ENCODE measurements around the gene IWS1. TPM values are rescaled to one million over a fixed set of nuclear protein-coding genes. Genes with fewer than 3 reads are reported as not detected.

The IWS1 gene
- total and polyA plus RNA-seq, 10 of the 15 experiments (the other 5 are each of a cell fraction or from before 2014, with no cell fraction given), result 21.9 to 68.9 (median 45.8) TPM

- RAD21 ChIA-PET (ENCODE audit: unreplicated experiment), result no interaction called here
- Histone ChIP-seq H4K20me1 (ENCODE audit: control insufficient read depth, insufficient read depth) (no peaks in the 10 kb centered on the region), H3K79me2 (ENCODE audit: control insufficient read depth, insufficient read depth, low read length) (no peaks in the 10 kb centered on the region), H3K36me3 (ENCODE audit: control insufficient read depth in 2 of 2, insufficient read depth in 2 of 2, low read length in 1 of 2) (no peaks in the 10 kb centered on the region), H3K9me3 (replicated peaks; ENCODE audit: control insufficient read depth, insufficient read depth, low read length) (no peaks in the 10 kb centered on the region), H2AFZ (ENCODE audit: control insufficient read depth, low read depth, low read length) (no peak overlapping the region), H3K4me3 (no peak overlapping the region), H3K27ac (ENCODE audit: control insufficient read depth, insufficient read depth) (no peak overlapping the region), H3K27me3 (replicated peaks in 1 of 2; ENCODE audit: control insufficient read depth in 2 of 2, insufficient read depth in 2 of 2, low read length in 1 of 2) (peaks cover 2% of the 10 kb centered on the region in 2 experiments; a peak in 2 of 4 replicates), H3K9ac (ENCODE audit: control insufficient read depth, insufficient read depth, low read length) (no peak overlapping the region), H3K4me2 (ENCODE audit: control insufficient read depth, insufficient read depth) (no peak overlapping the region), H3K4me1 (ENCODE audit: control insufficient read depth, insufficient read depth, low read length) (no peaks in the 10 kb centered on the region)
- no TSS peak for BruUV-seq (replicated peaks)
- SMC1A ChIA-PET (ENCODE audit: uncharacterized antibody, unreplicated experiment), result no interaction called here
- WGBS (ENCODE audit: insufficient coverage, insufficient replicate concordance, low lambda C conversion rate, missing lambda C conversion rate), result 23% methylated on average over 3 of the region's 3 CpGs
- ATAC-seq, result no peak
- in situ Hi-C loops (cut with MboI) (no loop called here), intact Hi-C loops (cut with micrococcal nuclease; ENCODE audit: unreplicated experiment) (no loop called here)
- DNase-seq (ENCODE audit: low read depth, low spot score), result no peak
- POLR2A ChIA-PET, result no interaction called here
- no peak for FAIRE-seq
- CTCF ChIA-PET, result interaction anchor here (1.3 kb wide), 1 partner anchor 49 kb away, joined by 4 read pairs; no protein-coding TSS in a partner anchor
- TF ChIP-seq WRNIP1 (IDR thresholded peaks at IDR 0.05; ENCODE audit: borderline replicate concordance, low read depth, low read length), result no peak
- no peak for TF ChIP-seq ZNF207 (IDR thresholded peaks at IDR 0.05; ENCODE audit: borderline replicate concordance)
- TF ChIP-seq CHD2 (IDR thresholded peaks at IDR 0.05; ENCODE audit: borderline replicate concordance, low read depth, low read length), result no peak
- TF ChIP-seq HCFC1 (IDR thresholded peaks at IDR 0.05; ENCODE audit: low read length), result no peak
- no peak for TF ChIP-seq PKNOX1 (IDR thresholded peaks at IDR 0.05)
- TF ChIP-seq TCF12 (IDR thresholded peaks at IDR 0.05; ENCODE audit: low read depth, low read length), result no peak
Measured at GRCh38 chr2:127542231-127542630, 15.9 kb upstream of the IWS1 start.

GRCh38 chr2:127541809-127542208, 15.5 kb upstream of the IWS1 start:
- ATAC-seq (no peak), DNase-seq (ENCODE audit: low read depth, low spot score) (no peak), FAIRE-seq (no peak)
- CTCF ChIA-PET, result interaction anchor here (1.3 kb wide), 1 partner anchor 50 kb away, joined by 4 read pairs; no protein-coding TSS in a partner anchor
- no peak overlapping the region for H3K4me2 ChIP-seq (ENCODE audit: control insufficient read depth, insufficient read depth)
- H2AFZ ChIP-seq (ENCODE audit: control insufficient read depth, low read depth, low read length), result no peak overlapping the region
- H3K79me2 ChIP-seq (ENCODE audit: control insufficient read depth, insufficient read depth, low read length), result no peaks in the 10 kb centered on the region
- SMC1A ChIA-PET (ENCODE audit: uncharacterized antibody, unreplicated experiment), result no interaction called here
- H3K4me1 ChIP-seq (ENCODE audit: control insufficient read depth, insufficient read depth, low read length), result no peaks in the 10 kb centered on the region
- H3K27ac ChIP-seq (ENCODE audit: control insufficient read depth, insufficient read depth), result no peak overlapping the region
- in situ Hi-C loops (cut with MboI), result no loop called here
- H3K4me3 ChIP-seq, result no peak overlapping the region
- POLR2A ChIA-PET, result no interaction called here
- H4K20me1 ChIP-seq (ENCODE audit: control insufficient read depth, insufficient read depth), result no peaks in the 10 kb centered on the region
- RAD21 ChIA-PET (ENCODE audit: unreplicated experiment), result no interaction called here
- 53% methylated on average over 7 of the region's 7 CpGs for WGBS (ENCODE audit: insufficient coverage, insufficient replicate concordance, low lambda C conversion rate, missing lambda C conversion rate)
- H3K9ac ChIP-seq (ENCODE audit: control insufficient read depth, insufficient read depth, low read length), result no peak overlapping the region
- no peaks in the 10 kb centered on the region for H3K9me3 ChIP-seq (replicated peaks; ENCODE audit: control insufficient read depth, insufficient read depth, low read length)
- no peaks in the 10 kb centered on the region for H3K36me3 ChIP-seq (ENCODE audit: control insufficient read depth in 2 of 2, insufficient read depth in 2 of 2, low read length in 1 of 2)
- H3K27me3 ChIP-seq (replicated peaks in 1 of 2; ENCODE audit: control insufficient read depth in 2 of 2, insufficient read depth in 2 of 2, low read length in 1 of 2), result peaks cover 2% of the 10 kb centered on the region in 2 experiments; a peak in 2 of 4 replicates
- no TSS peak for BruUV-seq (replicated peaks)
- intact Hi-C loops (cut with micrococcal nuclease; ENCODE audit: unreplicated experiment), result no loop called here
- no peak for TF ChIP-seq CBX5 (IDR thresholded peaks at IDR 0.05; ENCODE audit: low read depth)
- TF ChIP-seq TCF12 (IDR thresholded peaks at IDR 0.05; ENCODE audit: low read depth, low read length), result no peak
- TF ChIP-seq MYC (IDR thresholded peaks at IDR 0.05; ENCODE audit: insufficient read depth, insufficient read length, insufficient replicate concordance, low read length, severe bottlenecking), result no peak
- no peak for TF ChIP-seq ZBTB4 (CRISPR knock-in tag; IDR thresholded peaks at IDR 0.05)
- no peak for TF ChIP-seq CREB1 (IDR thresholded peaks at IDR 0.05; ENCODE audit: low read depth)
- no peak for TF ChIP-seq LARP7 (IDR thresholded peaks at IDR 0.05)
- no peak for TF ChIP-seq ZNF217 (IDR thresholded peaks at IDR 0.05)
- TF ChIP-seq SIN3A (IDR thresholded peaks at IDR 0.05; ENCODE audit: low read depth, low read length), result no peak

All from GM12878 (cell line).